ENCODE measurements around the gene OR52I1. TPM values are rescaled to one million over a fixed set of nuclear protein-coding genes. Genes with fewer than 3 reads are reported as not detected.

Gene OR52I1
- total RNA-seq, 1 donor from 2014 or later = not detected

- ATAC-seq = peak; percentile 25 to 27
- Histone ChIP-seq H3K27me3 (ENCODE audit: low read depth) (no peaks in the 10 kb centered on the region), H3K4me1 (peaks cover 20% of the 10 kb centered on the region), H3K9me3 (no peaks in the 10 kb centered on the region), H3K4me3 (peak overlapping the region; percentile 75), H3K36me3 (peaks cover 39% of the 10 kb centered on the region), H3K27ac (no peak overlapping the region)
- TF ChIP-seq CTCF (IDR thresholded peaks at IDR 0.05) = no peak
- intact Hi-C loops (cut with DNase I) = no loop called here
- no peak for DNase-seq
These were observed 12.6 kb downstream of the OR52I1 start for GRCh38 chr11:4606231-4607015.

- peaks cover 20% of the 10 kb centered on the region for H3K4me1 ChIP-seq
- ATAC-seq (no peak), DNase-seq (no peak)
- H3K27me3 ChIP-seq (ENCODE audit: low read depth) = no peaks in the 10 kb centered on the region
- no peaks in the 10 kb centered on the region for H3K9me3 ChIP-seq
- H3K27ac ChIP-seq = peak overlapping the region; percentile 90
- TF ChIP-seq CTCF (IDR thresholded peaks at IDR 0.05) = no peak
- peak overlapping the region; percentile 75 for H3K4me3 ChIP-seq
- intact Hi-C loops (cut with DNase I) = no loop called here
- H3K36me3 ChIP-seq = peaks cover 32% of the 10 kb centered on the region
These were observed 13.3 kb downstream of the OR52I1 start for GRCh38 chr11:4607096-4607495.

- intact Hi-C loops (cut with DNase I) = no loop called here
- Histone ChIP-seq H3K4me1 (peaks cover 20% of the 10 kb centered on the region), H3K9me3 (no peaks in the 10 kb centered on the region), H3K36me3 (peaks cover 23% of the 10 kb centered on the region), H3K27me3 (ENCODE audit: low read depth) (no peaks in the 10 kb centered on the region), H3K4me3 (peak within 1 kb of the TSS; percentile 75), H3K27ac (peak within 1 kb of the TSS; percentile 90)
- DNase-seq = peak; percentile 97
- ATAC-seq = peak; percentile 100
- no peak for TF ChIP-seq CTCF (IDR thresholded peaks at IDR 0.05)
These were observed 14.2 kb downstream of the OR52I1 start, which contains the start of gene TRIM68 for GRCh38 chr11:4607781-4608666. TSS of gene TRIM68 (minus strand) at chr11:4608231. CDS start at chr11:4605504, 2,727 bp downstream.

GRCh38 chr11:4610258-4610935, 16.6 kb downstream of the OR52I1 start:
- peak overlapping the region; percentile 50 for H3K27ac ChIP-seq
- ATAC-seq = no peak
- H3K4me1 ChIP-seq = peaks cover 20% of the 10 kb centered on the region
- intact Hi-C loops (cut with DNase I) = no loop called here
- no peak for TF ChIP-seq CTCF (IDR thresholded peaks at IDR 0.05)
- no peaks in the 10 kb centered on the region for H3K36me3 ChIP-seq
- peak overlapping the region; percentile 20 for H3K4me3 ChIP-seq
- H3K9me3 ChIP-seq = no peaks in the 10 kb centered on the region
- no peak for DNase-seq
- no peaks in the 10 kb centered on the region for H3K27me3 ChIP-seq (ENCODE audit: low read depth)

GRCh38 chr11:4611986-4612385, 18.1 kb downstream of the OR52I1 start:
- H3K27ac ChIP-seq = no peak overlapping the region
- peaks cover 9% of the 10 kb centered on the region for H3K4me1 ChIP-seq
- no peaks in the 10 kb centered on the region for H3K9me3 ChIP-seq
- intact Hi-C loops (cut with DNase I) = no loop called here
- H3K36me3 ChIP-seq = no peaks in the 10 kb centered on the region
- DNase-seq = no peak
- no peak overlapping the region for H3K4me3 ChIP-seq
- no peaks in the 10 kb centered on the region for H3K27me3 ChIP-seq (ENCODE audit: low read depth)
- no peak for ATAC-seq
- TF ChIP-seq CTCF (IDR thresholded peaks at IDR 0.05) = no peak
